Measurements from ENCODE around the gene COPS2.

- TF ChIP-seq CTCF (IDR thresholded peaks at IDR 0.05) (no peak), ZFX (IDR thresholded peaks at IDR 0.05; ENCODE audit: borderline replicate concordance) (no peak)
Measured at GRCh38 chr15:49163678-49164077, 8.3 kb upstream of the COPS2 start.
